Kidney (tissue), 14 donors: Measurements from ENCODE around the gene PARP15. TPM values are rescaled to one million over a fixed set of nuclear protein-coding genes. Genes with fewer than 3 reads are reported as not detected.

Experiments
- DNase-seq, 5 donors: peaks; one replicate each; pipeline ENCODE4 v3.0.0-alpha.2; 2013 to 2020
- FAIRE-seq: peaks from 2 replicates; lab custom pipeline; 2012; peaks lifted over from hg19 to GRCh38; lab: Jason Lieb, UNC
- H3K27ac ChIP-seq, 2 donors: one replicate each; pipeline ENCODE4 v1.7.0; 2013; ENCODE audit warnings: low read depth in 2 of 2, low read length in 2 of 2, inconsistent platforms in 1 of 2
- H3K27me3 ChIP-seq: one replicate; pipeline ENCODE4 v1.7.1; 2013; ENCODE audit warnings: low read length, inconsistent platforms; ENCODE audit not compliant: control insufficient read depth, insufficient read depth
- H3K36me3 ChIP-seq, 3 donors: one replicate each; pipeline versions ENCODE4 v1.7.0 to v1.7.1; 2013; ENCODE audit warnings: low read length in 3 of 3, control low read depth in 1 of 3, inconsistent platforms in 1 of 3; ENCODE audit not compliant: insufficient read depth in 3 of 3, control insufficient read depth in 2 of 3
- H3K4me1 ChIP-seq, 3 donors: one replicate each; pipeline versions ENCODE4 v1.7.0 to v1.7.1; 2013; ENCODE audit warnings: low read length in 3 of 3, inconsistent platforms in 1 of 3, low read depth in 1 of 3; ENCODE audit not compliant: control insufficient read depth in 2 of 3, insufficient read depth in 2 of 3
- H3K4me3 ChIP-seq, 3 donors: one replicate each; pipeline versions ENCODE4 v1.7.0 to v1.8.1; 2013; ENCODE audit warnings: low read length in 3 of 3, control low read depth in 1 of 3, inconsistent platforms in 1 of 3
- H3K9ac ChIP-seq, 3 donors: one replicate each; pipeline versions ENCODE4 v1.7.0 to v1.7.1; 2013; ENCODE audit warnings: low read length in 3 of 3, control low read depth in 1 of 3, inconsistent platforms in 1 of 3
- H3K9me3 ChIP-seq, 3 donors: one replicate each; pipeline versions ENCODE4 v1.7.0 to v1.7.1; 2013; ENCODE audit warnings: low read length in 3 of 3, control low read depth in 1 of 3, inconsistent platforms in 1 of 3; ENCODE audit not compliant: control insufficient read depth in 2 of 3, insufficient read depth in 1 of 3
- intact Hi-C: fragments of 100-400 bp; cut with DNase I; formaldehyde crosslinking; loops from one replicate; pipeline ENCODE4 v1.11.1; 2022
- polyA plus RNA-seq: library from polyadenylated mRNA; stranded (reverse); fragments of 350-450 nt; fragmentation: Illumina TruSeq; extraction: RNeasy Lipid Tissue Mini Kit (QIAGEN cat#74804); gene quantifications from one replicate; pipeline ENCODE4 v1.2.3, GENCODE V29; 2014; ENCODE audit warnings: low read depth, low replicate concordance; ENCODE audit not compliant: insufficient read depth
- total RNA-seq: library from RNA; stranded (reverse); fragmentation: NEBNext Ultra II Directional; extraction: Animal tissue kit (Norgen Biotek cat#: 25700); gene quantifications from one replicate; pipeline ENCODE4 v1.2.1, GENCODE V29; 2021
- TF ChIP-seq, protein P1 (sequence below): IDR thresholded peaks from 3 replicates; pipeline ENCODE4 v1.5.1; 2012; ENCODE audit warnings: mild to moderate bottlenecking, moderate library complexity, borderline replicate concordance; ENCODE audit not compliant: insufficient read depth; ENCODE audit errors: extremely low read depth
- donor health status: control.
- donor health status: control.
- donor health status: control.
- donor health status: control.
- donor health status: control.
- donor health status: DM: yes; HTN: yes; CAD: no.
- donor health status: Normal renal cell carcinoma (clear cell type).

The PARP15 gene
- total and polyA plus RNA-seq, 2 donors from 2014 or later: 4.9 TPM; not detected in 1

DNA sequence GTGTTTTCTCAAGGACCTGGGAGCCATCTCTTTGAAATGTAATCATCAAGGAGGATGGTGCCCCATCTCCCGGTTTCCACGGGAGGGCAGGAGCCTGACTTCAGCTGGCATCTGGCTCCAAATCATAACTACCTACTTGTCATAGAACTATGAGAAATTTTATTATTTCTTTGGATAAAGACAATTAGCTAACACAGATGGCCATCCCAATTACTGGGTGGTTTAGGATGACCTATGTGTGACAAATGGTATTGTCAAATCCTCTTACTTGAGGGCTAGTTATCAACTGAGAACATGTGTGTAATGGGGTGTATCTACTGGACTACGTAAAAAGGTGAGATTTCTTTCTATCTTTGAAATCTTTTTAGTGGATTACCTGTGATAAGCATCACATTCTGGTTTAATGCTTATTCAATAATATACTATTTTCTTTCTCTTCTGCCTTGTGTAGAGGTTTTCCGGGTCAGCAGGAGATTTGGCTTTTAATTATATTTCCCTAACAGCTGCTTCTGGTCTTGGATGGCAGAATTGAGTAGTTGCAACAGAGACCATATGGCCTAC lies 87.9 kb downstream of the PARP15 start:
- FAIRE-seq: no peak
- Histone ChIP-seq H3K27ac (no peak overlapping the region), H3K4me1 (no peaks in the 10 kb centered on the region), H3K9me3 (no peaks in the 10 kb centered on the region), H3K4me3 (no peak overlapping the region), H3K36me3 (no peaks in the 10 kb centered on the region), H3K9ac (no peak overlapping the region), H3K27me3 (no peaks in the 10 kb centered on the region)
- intact Hi-C loops: no loop called here
- TF ChIP-seq, protein P1, sequence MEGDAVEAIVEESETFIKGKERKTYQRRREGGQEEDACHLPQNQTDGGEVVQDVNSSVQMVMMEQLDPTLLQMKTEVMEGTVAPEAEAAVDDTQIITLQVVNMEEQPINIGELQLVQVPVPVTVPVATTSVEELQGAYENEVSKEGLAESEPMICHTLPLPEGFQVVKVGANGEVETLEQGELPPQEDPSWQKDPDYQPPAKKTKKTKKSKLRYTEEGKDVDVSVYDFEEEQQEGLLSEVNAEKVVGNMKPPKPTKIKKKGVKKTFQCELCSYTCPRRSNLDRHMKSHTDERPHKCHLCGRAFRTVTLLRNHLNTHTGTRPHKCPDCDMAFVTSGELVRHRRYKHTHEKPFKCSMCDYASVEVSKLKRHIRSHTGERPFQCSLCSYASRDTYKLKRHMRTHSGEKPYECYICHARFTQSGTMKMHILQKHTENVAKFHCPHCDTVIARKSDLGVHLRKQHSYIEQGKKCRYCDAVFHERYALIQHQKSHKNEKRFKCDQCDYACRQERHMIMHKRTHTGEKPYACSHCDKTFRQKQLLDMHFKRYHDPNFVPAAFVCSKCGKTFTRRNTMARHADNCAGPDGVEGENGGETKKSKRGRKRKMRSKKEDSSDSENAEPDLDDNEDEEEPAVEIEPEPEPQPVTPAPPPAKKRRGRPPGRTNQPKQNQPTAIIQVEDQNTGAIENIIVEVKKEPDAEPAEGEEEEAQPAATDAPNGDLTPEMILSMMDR: no peak
- no peak for DNase-seq

DNA sequence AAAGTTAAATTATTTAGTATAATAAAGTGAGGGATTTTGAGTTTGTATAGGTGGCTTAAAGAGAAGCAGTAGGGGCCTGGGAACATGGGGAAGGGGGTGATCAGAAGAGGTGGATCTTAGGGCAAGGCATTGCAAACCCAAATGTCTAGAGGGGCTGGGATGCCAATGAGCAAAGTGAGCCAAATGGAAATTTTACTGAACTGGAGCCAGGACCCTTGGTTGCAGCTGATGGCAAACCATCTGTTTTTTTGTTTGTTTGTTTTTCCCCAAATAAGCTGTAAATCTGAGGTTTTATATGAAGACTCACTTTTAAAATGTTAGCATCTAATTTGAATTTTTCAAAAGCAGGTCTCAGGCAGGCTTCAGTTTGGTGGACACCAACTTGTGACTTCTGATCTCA lies 88.4 kb downstream of the PARP15 start:
- no peak overlapping the region for H3K4me3 ChIP-seq
- no peak overlapping the region for H3K27ac ChIP-seq
- TF ChIP-seq, protein P1: no peak
- FAIRE-seq (no peak), DNase-seq (no peak)
- no peaks in the 10 kb centered on the region for H3K4me1 ChIP-seq
- no peaks in the 10 kb centered on the region for H3K36me3 ChIP-seq
- no peak overlapping the region for H3K9ac ChIP-seq
- H3K9me3 ChIP-seq: no peaks in the 10 kb centered on the region
- no peaks in the 10 kb centered on the region for H3K27me3 ChIP-seq
- intact Hi-C loops: no loop called here

DNA sequence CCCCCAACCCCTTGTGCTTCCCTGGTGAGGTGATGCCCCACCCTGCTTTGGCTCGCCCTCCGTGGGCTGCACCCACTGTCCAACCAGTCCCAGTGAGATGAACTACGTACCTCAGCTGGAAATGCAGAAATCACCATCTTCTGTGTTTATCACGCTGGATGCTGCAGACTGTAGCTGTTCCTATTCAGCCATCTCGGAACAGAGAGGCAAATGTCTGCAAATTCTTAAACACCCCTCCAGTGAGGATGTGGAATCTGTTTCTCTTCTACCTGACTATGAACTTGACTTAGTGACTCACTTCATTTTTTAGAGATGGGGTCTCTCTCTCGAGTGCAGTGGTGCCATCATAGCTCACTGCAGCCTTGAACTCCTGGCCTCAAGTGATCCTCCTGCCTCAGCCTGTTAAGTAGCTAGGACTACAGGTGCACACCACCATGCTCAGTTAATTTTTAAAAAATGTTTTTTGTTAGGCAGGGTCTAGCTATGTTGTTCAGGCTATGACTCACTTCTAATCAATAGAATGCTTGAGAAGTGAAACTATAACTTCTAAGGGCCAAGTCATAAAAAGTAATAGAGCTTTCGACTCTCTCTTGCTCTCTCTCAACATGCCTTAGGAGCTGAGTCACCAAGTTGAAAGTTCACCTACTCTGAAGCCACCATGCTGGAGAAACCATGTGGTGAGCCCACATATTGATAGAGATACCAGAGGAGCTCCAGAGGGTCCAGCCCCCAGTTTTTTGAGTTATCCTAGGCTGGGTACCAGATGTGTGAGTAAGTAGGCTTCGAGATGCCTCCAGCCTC lies 91.7 kb downstream of the PARP15 start:
- DNase-seq (no peak), FAIRE-seq (no peak)
- Histone ChIP-seq H3K9ac (no peak overlapping the region), H3K9me3 (no peaks in the 10 kb centered on the region), H3K27me3 (no peaks in the 10 kb centered on the region), H3K27ac (no peak overlapping the region), H3K4me1 (no peaks in the 10 kb centered on the region), H3K4me3 (no peak overlapping the region), H3K36me3 (no peaks in the 10 kb centered on the region)
- TF ChIP-seq, protein P1: no peak
- intact Hi-C loops: no loop called here
